Middle frontal gyrus (tissue), 1 donor: ENCODE data around the gene FRMD4B.

Experiments used
- DNase-seq: peaks from one replicate; pipeline ENCODE4 v3.0.0-alpha.2; 2015; ENCODE audit warnings: low spot score; ENCODE audit errors: extremely low spot score

FRMD4B gene

GRCh38 chr3:69385723-69386555, at the start of gene FRMD4B:
FRMD4B (minus strand) TSS chr3:69386088; CDS start chr3:69385989, 99 bp downstream.
- DNase-seq: peak; percentile 66

DNA sequence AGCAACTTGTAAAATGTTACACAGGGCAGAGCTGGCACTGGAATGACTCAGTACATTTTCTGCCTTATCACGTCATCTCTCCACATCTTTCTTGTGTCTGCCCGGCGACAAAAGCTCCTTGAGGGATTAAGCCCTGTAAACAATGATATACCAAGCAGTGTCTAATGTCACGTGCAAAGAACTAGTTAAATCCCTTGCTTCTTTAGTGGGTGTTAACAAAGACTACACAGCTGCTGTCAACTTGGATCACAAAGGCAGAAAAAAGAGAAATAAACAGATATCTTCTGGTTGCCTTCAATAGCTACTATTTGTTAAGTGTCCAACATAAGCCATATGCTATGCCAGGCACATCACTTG, 48.1 kb upstream of the FRMD4B start:
- DNase-seq: no peak

- DNase-seq: no peak
These were observed 47.5 kb upstream of the FRMD4B start for GRCh38 chr3:69433121-69433968.

DNA sequence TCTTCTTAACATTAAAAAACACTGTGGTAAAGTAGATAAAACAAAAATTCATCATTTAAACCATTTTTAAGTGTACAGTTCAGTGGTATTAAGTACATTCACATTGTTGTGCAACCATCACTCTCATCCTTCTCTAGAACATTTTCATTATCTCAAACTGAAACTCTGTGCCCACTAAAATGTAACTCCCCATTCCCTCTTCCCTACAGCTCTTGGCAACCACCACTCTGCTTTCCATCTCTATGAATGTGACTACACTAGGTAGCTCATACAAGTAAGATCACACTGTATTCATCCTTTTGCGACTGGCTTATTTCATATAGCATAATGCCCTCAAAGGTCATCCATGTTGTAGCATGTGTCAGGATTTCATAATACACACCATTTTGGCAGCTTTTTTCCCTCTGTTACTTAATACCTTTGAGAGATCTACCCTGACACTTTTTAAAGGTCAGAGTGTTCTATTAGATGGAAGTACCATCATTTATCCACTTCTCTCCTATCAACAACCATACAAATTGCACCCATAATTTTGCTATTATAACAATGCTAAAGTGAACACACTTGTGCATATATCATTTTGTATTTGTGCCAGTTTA, 42.9 kb upstream of the FRMD4B start:
- no peak for DNase-seq

- no peak for DNase-seq
These were observed 41.0 kb upstream of the FRMD4B start for GRCh38 chr3:69426967-69427304.

GRCh38 chr3:69426291-69426966, 40.5 kb upstream of the FRMD4B start:
- DNase-seq: no peak

GRCh38 chr3:69425249-69425648, 39.4 kb upstream of the FRMD4B start:
- no peak for DNase-seq

DNA sequence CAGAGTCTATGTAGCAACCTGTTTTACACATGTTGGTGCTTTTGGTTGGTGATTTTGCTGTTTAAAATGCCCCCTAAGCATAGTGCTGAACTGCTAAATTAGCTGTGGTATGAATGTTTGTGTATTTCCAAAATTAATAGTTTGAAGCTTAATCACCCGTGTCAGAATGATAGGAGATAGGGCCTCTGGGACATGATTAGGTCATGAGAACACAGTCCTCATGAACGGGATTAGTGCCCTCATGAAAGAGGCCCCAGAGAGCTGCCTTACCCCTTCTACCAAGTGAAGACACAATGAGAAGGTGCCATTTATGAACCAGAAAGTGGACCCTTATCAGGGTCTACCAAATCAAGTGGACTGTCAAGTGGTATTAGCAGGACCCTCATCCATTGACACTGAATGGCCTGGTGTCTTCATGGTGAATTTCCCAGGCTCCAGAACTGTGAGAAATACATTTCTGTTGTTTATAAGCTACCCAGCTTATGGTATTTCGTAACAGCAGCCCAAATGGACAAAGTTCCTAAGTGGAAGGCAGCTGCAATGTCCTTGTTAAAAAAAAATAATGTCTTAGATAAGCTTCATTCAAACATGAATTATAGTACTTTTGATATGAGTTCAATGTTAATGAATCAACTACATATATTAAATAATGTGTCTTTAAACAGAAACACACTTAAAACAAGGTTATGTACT, 37.7 kb upstream of the FRMD4B start:
- DNase-seq: no peak

DNA sequence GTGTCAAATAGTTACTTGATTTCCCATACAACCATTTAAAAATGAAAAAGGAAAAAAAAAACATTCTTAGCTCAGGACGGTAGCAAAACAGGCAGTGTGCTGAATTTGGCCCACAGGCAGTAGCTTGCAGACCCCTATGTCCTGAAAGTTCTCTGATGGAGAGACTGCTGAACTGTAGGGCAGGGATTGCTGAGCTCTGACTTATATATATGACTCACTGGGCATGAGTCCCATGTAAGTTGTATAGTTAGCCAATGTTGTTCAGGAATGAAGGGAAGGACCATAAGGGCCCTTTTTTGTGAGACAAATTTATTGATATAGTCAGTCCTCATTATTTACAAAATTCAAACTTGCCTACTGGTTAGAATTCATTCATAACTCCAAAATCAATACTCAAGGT, 36.9 kb upstream of the FRMD4B start:
- no peak for DNase-seq

DNA sequence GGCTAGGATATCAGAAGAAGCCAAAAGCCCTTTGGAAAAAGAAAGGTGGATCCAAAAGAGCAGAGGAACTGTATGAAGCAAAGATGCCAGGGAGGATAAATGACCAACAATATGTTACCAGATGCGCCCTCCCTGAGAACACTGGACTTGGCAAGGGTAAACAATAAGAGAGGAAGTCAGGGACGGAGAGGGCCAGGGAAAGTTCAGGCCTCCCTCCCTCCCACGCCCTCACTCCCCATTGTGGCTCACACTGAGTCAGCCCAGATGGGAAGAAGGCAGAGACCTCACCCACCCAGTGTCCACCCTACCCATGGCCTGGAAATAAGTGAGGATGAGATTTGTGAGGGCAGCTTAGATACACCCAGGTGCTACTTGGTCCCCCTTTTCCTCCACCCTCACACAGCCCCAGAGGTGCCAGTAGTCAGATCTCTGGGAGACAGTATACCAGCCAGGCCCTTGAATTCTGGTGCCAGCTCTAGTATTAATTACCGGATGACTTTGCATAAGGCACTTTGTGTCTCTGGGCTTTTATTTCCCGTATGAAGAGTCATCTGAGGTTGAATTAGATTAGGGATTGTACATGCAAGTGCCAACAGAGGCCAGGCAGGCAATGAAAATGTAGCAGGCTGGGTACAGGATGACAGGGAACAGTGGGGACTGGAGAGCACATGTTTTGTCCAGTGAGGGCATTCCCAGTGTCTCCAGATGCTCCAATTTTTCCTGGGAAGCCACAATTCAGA, 35.1 kb upstream of the FRMD4B start:
- DNase-seq: no peak

DNA sequence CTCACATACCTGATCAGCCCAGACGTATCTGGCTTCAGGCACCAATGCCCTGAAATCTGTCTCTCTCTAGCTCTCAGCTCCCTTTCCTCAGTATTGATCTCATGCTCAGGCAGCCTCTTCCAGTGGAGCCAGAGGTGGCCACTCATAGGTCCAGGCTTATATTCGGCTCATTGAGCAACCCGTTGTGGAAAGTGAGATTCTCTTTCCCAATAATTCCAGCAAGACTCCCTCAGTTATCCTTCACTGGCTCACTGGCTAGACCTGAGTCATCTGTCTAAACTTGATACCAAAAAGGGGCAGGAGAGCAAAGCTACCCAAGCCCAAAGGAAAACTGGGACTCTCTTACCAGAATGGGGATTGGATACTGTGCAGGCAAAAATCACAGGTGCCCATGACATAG, 33.4 kb upstream of the FRMD4B start:
- DNase-seq: no peak

DNA sequence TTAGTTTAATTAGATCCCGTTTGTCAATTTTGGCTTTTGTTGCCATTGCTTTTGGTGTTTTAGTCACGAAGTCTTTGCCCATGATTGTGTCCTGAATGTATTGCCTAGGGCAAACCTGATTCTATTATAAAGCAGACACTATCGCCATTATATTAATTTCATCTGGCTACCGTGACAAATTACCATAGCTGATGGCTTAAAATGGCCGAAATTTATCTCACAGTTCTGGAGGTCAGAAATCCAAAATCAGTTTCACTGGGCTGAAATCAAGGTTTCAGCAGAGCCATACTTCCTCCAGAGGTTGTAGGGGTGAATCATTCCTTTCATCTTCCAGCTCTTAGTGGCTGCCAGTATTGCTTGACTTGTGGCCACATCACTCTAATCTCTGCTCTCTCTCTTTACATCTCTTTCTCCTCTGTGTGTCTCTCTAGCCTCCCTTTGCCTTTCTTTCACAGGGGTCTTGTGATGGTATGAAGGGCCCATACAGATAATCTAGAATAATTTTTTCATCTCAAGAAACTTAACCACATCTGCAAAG, 31.7 kb upstream of the FRMD4B start:
- no peak for DNase-seq

DNA sequence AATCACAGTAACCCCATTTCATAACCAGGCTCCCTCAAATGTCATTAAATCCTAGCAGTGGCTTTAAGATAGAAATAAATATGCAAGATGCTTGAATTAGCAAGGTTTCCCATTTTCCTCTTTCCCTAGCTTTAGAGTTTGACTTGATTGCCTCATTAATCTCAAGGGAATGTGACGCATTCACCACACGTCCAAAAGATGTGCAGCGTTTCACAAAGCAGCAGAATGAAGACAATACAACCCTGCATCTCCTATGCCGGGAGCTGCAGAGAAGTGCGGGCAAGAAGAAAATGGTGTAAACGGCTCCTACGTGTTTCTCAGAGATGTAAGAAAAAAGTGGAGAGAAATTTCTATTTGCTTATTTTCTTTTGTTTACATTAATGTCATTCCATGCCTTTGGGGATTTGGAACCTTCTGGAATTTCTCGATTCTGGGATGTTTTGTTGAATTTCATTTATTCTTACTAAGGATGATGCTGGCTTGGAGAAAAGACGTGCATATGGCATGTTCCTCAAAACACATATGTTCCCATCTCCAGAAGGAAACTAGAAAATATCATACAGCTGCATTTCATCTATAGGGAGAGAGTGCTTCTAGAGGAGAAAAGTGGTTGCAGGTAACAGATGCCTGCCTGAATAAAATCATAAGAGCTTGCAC, 27.8 kb upstream of the FRMD4B start:
- DNase-seq: no peak

DNA sequence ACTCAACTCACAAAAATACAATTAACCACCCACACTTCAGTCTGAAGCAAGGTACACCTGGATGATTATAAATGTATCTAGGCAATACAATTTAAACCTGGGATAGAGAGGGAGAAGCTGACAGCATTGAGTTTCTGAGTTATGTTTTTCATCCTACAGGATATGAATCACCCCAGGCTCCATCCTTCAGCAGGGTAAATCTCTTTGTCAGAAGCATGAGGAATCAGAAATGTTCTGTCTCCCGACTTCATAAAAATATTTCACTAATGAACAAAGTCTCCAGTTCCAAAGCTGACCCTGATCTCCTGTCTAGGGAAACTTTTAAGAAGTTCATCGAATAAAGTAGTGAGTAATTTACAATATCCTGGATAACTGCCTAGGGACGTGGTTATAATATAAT, 25.5 kb upstream of the FRMD4B start:
- no peak for DNase-seq

- DNase-seq: peak; percentile 60
These were observed 24.4 kb upstream of the FRMD4B start for GRCh38 chr3:69410301-69410700.

DNA sequence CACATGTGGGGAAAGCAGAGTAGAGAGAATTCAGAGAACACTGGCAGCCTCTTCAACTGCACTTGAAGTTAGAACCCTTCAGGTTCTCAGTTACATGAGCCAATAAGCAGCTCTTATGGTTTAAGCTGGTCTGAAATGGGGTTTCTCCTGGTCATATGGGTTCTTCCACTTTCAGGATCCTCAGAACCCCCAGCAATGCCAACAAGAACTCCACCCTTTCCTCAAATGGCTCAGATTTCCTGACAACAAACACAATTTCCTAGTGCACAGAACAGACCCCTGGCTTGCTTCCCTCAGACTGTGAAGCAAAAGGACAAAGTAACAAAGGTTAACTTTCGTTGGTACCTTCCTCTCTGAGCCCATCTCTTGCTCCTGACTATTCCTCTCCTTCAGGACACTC, 23.9 kb upstream of the FRMD4B start:
- no peak for DNase-seq

DNA sequence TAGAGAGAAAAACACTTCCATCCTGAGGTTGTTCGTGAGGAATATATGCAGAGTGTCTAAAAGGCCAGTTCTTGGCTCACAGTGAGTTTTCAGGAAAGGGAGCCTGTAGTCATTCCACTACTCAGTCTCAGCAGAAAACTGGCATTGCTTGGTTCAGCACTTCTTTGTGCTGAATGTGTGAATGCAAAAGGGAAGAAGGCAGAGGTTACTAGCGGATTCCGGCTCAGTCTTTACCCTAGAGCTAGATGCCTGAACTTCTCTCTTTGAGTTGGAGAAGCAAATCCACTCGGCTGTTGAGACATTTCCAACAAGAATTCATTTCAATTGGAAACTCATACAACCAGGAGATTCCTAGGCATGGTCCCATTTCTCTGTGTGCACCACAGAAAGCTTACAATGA, 23.1 kb upstream of the FRMD4B start:
- no peak for DNase-seq

GRCh38 chr3:69408542-69408941, 22.7 kb upstream of the FRMD4B start:
- DNase-seq: no peak

DNA sequence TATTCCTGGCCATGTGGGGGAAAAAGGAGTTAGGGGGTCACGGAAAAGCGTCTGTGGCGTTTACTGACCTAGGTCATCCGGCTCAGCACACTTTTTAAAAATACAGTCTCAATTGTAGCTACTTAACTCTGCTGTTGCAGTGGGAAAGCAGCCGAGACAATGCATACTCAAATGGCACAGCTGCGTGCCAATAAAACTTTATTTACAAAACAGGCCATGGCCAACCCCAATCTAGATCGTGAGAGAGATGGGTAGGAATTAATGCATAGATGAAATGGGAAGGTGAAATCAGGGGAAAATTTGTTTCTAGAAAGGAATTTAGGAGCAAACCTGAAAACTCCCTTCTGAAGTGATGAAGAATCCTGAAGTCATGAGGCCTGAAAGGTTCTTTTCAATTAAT, 22.0 kb upstream of the FRMD4B start:
- no peak for DNase-seq

GRCh38 chr3:69406163-69406562, 20.3 kb upstream of the FRMD4B start:
- DNase-seq: no peak
